GM21360 (cell line): ENCODE measurements around the gene BIN2.
"Not testable (repeated sequence)": the region's sequence is repeated elsewhere in the genome, so short reads cannot be mapped to it uniquely, and the experiment has no call there.

Experiments
- ATAC-seq: cut with Tn5 transposase; IDR thresholded peaks from one replicate; pipeline ENCODE4 v1.9.1; 2021; ENCODE audit warnings: mild to moderate bottlenecking, moderate library complexity; ENCODE audit not compliant: unreplicated experiment

BIN2 gene

DNA sequence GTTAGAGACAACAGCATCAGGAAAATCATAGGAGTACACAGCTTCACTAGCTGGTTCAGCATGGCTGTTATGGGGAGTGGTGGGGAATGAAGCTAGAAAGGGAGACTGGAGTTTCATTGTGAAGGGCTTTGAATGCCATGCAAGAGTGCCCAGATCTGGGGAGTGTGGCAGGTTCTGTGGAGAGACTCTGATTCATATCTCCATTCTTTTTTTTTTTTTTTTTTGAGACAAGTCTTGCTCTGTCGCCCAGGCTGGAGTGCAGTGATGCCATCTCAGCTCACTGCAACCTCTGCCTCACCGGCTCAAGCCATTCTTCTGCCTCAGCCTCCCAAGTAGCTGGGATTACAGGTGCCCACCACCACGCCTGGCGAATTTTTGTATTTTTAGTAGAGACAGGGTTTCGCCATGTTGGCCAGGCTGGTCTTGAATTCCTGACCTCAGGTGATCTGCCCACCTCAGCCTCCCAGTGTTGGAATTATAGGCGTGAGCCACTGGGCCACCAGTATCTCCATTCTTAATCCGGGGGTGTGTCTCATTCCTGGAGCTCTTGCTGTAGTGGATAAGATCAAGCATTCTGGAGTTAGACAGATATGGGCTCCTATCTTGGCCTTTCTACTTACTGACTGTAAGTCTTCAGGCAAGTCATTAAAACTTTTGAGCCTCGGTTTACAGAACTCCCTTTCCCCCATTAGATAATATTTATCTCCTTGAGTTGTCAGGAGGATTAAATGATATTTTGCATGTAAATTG, 5.7 kb downstream of the BIN2 start:
- ATAC-seq, result not testable (repeated sequence)

DNA sequence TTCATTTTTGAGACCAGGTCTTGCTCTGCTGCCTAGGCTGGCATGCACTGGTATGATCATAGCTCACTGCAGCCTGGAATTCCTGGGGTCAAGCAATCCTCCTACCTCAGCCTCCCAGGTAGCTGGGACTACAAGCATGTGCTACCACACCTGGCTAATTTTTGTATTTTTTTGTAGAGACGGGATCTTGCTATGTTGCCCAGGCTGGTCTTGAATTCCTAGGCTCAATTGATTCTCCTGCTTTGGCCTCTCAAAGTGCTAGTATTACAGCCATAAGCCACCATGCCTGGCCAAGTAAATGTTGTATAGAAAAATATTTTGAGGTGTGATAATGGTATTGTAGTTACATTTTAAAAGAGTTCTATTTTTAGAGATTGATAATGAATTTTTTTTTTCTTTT, 12.6 kb downstream of the BIN2 start:
- no peak for ATAC-seq

DNA sequence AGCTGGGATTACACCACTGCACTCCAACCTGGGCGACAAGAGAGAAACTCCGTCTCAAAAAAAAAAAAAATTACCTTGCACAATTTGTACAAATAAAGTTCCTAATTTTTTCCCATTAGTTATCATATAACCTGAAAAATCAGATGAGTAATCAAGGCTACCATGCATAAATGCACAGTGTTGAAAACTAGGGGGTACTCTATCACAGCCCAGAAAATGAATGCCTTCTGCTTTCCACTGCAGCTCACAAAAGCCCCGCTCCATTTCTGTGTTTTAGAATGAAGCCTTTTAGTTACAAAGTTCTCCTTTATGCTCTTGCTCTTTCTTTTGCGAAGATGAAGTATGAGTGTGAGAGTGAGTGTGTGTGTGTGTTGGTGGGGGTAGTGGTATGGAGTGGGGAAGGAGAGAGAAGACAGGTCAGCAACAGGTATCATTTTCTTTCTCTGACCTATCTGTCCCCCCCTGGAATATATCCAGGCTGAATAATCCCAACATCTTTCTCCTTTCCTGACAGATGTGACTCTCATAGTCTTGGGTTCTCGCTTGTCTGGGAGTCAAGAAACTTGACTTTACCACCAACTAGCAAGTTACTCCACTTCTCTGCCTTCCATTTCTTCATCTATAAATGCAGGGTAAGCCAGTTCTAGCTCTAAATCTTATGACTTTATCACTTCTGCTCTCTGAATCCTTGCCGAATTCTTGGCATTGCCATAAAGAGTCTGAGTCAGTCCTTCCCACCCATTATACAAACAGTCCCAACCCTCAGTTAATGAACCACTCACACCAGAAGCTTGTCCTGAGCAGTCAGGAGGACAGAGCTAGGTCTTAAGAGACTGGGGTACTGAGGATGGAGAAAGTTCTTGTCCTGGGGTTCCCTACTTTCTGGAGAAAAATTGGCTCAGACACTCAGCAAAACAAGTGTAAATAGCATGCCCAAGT, 16.1 kb downstream of the BIN2 start:
- ATAC-seq, result no peak

DNA sequence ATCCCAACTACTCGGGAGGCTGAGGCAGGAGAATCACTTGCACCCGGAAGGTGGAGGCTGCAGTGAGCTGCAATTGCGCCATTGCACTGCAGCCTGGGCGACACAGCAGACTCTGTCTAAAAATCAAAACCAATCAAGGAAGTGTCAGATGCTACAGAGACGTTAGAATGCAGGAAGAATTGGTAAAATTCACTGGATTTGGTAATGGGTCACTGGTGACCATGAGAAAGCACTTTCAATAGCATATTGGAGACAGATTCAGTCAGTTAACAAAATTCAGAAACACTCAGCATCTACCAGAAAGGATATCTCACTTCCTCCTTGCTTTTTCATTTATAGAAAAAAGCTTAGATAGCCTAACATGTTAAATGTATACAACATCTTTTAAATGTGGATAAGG, 17.5 kb downstream of the BIN2 start:
- no peak for ATAC-seq

DNA sequence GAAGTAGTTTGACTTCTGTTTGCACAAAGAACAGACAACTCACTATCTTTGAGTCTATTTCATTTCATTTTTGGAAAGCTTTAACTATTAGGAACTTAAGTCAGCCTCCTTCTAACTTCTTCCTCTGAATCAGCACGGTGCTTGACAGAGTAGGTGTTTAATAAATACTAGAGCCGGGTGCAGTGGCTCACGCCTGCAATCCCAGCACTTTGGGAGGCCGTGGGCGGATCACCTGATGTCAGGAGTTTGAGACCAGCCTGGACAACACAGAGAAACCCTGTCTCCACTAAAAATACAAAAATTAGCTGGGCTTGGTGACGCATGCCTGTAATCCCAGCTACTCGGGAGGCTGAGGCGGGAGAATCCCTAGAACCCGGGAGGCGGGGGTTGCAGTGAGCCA, 23.2 kb downstream of the BIN2 start:
- ATAC-seq, result not testable (repeated sequence)

DNA sequence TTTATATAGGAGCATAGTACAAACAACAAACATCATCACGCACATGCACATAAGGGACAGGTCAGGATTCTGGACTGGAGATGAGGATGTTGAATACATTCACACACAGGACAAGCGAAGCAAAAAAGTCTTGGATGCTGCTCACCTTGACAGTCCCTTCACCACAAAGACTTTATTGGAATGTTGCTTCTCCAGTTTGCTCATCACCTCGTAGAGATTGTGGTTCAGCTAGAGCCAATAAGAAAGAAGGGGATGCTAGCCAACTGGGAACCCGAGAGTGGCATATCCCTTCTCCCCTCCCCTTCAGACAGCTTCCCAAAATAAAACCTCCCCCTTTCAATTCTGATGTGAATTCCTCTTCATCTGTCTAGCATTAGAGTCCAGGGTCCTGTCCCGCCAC, 28.3 kb downstream of the BIN2 start:
- no peak for ATAC-seq

DNA sequence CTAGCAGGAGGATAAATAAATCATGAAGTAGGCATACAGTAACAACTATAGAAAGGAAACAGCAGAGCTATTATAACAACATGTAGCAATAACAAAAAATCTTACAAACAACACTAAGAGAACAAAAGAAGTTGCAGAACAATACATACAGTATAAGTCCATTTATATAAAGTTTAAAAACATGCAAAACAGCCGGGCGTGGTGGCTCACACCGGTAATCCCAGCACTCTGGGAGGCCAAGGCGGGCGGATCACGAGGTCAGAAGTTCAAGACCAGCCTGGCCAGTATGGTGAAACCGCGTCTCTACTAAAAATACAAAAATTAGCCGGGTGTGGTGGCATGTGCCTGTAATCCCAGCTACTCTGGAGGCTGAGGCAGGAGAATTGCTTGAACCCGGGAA, 29.9 kb downstream of the BIN2 start:
- ATAC-seq, result not testable (repeated sequence)

DNA sequence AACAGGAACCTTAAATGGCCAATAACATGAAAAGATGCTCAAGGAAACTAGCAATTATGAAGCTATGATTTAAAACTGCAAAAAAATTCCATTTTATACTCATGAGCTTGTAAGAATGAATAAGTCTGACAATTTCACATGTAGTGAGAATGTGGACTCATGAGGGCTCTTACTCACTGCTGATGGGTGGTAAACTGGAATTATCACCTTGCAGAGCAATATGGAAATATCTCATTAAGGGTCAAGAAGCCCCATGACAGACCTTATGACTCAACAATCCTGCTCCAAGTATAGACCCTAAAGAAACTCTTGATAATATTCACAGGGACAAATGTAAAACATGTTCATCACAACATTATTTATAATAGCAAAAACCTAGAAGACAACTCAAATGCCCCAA, 30.3 kb downstream of the BIN2 start:
- ATAC-seq, result no peak

DNA sequence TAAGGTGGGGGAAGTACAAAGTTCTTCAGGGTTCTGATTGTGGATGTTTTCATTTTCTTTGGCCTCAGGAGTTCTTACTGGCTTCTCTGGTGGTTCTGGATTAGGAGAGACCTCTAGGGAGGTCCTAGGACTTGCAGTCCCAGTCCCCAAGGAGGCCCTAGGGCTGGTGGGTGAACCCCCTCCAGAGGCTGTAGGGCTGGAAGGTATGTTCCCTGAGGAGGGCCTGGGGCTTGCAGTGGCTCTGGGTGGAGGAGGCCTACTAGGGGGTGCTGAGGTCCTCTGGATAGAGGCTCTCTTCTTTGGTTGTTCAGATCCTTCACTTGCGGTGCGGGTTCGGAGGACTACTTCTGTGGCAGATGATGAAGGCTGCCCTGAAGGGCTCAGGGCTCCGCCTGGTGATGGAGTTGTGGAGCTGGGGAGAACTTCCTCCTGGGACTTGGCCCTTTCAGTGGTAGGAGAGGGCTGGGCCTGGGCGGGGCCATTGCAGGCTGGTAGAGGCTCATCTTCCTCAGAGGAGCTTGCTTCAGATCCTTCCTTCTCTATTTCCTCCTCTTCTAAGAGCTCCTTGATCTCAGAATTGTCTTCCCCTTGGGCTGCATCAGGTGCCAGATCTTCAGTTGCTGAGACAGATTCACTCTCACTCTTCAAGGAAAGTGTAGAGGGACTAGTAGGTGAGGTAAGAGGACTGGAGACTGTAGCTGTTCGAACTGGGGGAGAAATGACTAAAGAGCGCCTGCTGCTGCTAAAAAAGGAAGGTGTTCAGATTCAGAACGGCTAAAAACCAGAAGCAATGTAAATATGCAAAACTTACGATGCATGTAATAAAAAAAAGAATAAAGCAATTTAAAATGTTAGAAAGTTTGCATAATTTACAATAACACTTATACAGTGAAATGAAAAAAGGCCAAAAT, 32.1 kb downstream of the BIN2 start:
- ATAC-seq, result not testable (repeated sequence)

DNA sequence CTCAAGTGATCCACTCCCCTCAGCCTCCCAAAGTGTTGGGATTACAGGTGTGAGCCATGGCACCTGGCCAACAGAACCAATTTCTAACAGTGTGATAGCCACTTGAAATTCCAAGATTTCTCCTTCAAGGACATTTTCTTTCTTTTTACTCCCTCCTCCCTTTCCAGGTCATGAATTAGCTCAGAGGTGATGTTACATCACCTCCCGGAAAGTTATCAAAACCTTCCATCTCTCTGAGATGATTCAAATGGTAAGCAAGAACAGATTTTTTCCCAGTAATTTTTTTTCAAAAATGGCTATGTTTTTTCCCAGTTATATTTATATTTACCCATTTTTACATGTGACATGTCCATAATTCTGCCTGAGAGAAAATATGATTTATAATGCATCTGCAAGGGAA, 38.1 kb downstream of the BIN2 start:
- no peak for ATAC-seq

DNA sequence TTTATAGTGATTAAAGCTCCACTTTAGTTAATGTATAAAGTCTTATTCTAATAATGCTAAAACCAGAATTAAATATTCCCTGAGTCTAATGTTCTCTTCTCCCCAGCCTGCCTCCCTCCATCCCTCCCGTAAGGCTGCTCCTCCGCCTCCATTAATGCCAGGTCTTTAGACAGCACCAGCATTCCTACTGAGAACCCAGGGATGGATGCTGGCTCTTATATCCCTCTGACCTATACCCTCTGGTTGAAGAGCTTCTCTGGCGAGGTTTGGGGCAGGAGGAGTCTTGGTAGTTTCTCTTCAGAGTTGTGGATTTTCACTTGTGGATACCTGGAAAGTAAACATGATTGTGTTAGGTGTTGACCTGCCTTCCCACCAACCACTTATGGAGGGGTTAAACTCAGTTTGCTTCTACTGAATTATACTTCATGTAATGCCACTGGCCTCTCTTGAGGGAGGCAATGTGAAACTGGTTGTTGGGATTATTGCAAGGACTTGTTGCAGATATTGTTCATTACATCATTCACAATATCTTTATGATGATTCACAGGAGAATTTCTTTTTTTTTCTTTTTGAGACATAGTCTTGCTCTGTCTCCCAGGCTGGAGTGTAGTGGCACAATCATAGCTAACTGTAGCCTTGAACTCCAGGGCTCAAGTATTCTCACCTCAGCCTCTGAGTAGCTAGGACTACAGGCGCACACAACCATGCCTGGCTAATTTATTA, 42.6 kb downstream of the BIN2 start:
- no peak for ATAC-seq

DNA sequence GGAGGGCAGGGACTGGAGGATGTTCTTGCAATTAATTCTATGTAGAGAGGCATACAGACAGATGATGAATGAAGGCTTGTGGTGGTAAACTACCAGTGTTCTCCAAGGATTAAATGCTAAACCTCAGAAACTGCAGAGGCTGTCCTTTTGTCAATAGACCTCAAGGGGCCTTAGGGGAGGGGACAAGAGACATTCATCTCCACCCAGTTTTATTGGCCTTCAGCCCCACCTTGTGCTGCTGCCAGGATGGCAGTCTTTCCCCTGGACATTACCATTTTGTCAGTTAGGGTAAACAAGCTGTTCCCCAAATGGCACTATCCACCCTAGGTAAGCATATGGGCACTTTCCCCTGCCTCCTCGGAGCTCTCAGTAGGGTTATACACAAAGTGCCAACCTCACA, 48.9 kb downstream of the BIN2 start:
- no peak for ATAC-seq

DNA sequence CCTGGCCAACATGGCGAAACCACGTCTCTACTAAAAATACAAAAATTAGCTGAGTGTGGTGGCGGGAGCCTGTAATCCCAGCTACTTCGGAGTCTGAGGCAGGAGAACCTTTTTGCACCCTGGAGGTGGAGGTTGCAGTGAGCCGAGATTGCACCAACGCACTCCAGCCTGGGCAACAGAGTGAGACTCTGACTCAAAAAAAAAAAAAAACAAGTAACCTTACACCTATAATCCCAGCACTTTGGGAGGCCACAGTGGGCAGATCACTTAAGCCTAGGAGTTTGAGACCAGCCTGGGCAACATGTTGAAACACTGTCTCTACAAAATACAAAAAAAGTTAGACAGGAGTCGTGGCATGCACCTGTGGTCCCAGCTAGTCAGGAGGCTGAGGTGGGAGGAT, 51.2 kb downstream of the BIN2 start:
- not testable (repeated sequence) for ATAC-seq

DNA sequence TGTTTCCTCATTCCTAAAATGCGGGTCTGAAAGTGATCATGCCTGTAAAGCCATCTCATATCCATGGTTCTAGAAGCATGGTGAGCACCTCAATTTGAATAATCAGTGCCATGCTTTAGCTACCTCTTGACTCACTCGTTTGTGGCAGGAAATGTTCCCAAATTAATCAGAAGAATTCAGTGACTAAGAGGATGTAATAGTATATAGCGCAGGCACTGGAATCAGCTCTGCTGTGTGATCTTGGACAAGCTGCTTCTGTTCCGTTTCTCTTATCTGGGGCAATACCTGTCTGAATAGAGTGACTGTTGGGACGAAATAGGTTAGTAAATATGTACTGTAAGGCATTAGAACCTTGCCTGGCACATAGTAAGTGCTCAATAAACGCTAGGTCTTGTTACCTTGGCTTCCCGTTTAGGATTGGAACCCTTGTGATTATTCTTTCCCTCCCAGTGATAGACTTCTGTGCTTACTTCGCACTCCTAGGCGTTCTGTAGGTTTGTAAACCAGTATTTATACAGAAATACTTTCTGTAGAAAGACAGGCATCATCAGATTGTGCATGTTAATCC, 52.9 kb downstream of the BIN2 start:
- no peak for ATAC-seq

DNA sequence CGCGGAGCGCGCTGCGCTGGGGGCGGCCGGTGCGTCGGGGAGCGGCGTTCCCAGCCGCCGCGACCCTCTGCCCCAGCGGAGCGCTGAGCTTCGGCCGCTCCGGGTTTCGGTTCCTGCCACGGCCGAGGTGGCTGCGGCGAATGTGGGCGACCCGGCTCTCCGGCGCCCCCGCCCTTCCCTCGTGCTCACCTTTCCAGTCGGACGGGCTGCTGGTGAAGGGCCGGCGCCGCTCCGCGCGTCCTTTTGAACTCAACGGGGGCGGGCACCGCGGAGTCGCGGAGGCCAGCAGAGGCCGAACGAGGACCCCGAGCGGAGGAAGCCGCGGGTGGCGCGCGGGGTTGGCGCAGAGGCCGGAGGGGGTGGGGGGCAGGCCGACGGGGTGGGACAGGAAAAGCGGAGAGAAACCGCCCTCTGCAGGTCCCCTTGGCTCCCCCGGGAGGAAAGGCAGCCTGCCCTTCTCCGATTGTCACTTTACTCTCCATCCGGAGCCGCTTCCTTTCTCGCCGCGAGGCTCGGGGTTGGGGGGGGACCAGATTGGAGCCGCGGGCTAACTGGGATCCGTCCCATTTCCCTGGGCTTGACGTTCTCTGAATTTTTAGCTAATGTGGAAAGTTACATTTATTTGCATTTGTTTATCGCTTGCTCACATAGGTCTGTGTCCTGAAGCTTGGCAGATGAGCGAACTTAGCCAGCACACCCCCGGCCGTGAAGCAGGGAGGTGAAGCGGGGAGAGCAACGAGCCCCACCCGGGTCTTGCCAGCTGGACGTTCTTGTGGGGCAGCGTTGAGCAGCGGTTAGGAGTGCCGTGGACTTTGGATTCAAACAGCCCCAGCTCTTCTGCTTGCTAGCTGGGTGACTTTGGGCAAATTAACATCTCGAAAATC, 53.7 kb downstream of the BIN2 start, which contains the start of gene SMAGP:
Gene SMAGP, minus strand, starts transcription at position 349 of the 884 bp plus-strand sequence. CDS start 1,137 bp downstream, outside the sequence.
- ATAC-seq, result peak; percentile 65

DNA sequence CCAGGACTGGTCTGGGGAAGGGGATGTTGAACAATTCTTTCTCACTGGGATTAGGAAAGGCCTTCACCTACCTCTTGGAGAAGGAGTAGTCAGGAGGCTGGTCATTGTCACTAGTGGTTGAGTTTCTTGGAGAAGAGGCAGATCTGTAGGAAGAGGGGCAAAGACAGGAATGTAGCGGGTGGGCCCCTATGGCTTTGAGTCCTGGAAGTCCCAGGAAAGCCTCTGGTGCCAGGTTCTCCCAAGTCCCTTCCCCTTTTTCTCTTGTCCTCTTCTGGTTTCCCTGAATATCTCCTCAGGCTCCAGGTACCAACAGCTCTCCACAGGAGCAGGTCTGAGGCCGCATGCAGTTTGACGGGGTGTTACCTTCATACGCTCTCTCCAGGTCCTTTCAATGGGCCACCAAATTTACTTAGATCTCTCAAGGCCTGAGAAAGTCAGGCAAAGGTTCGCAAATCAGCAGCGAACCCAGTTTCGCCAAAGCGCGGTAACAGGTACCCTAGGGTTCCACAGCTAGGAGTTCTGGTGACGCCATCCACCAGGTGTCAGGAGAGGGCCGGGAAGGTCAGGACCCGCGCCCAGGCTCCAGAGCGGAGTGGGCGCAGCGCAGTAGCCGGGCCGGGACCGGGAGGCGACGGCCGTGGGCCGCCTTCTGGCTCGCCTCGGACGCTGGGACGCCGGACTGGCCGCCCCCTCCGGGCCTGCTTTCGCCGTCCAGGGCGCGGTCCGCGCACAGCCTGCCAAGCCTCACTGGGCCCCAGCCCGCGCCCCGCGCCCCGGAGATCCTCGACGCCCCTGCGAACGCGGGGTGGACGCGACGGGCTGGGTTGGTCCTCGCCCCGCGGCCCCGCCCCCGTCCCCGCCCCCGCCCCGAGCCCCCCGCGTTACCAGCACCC, 54.6 kb downstream of the BIN2 start:
- peak; percentile 18 for ATAC-seq

DNA sequence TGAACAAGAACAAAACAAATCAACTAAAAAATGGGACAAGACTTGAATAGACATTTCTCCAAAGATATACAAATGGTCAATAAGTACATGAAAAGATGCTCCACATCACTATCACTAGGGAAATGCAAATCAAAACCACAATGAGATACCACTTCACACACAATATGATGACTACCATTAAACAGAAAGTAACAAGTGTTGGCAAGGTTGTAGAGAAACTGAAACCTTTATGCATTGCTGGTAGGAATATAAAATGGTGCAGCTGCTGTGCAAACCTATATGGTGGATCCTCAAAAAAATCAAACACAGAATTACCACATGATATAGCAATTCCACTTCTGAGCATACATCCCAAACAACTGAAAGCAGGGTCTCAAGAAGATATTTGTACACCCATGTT, 59.0 kb downstream of the BIN2 start:
- no peak for ATAC-seq

DNA sequence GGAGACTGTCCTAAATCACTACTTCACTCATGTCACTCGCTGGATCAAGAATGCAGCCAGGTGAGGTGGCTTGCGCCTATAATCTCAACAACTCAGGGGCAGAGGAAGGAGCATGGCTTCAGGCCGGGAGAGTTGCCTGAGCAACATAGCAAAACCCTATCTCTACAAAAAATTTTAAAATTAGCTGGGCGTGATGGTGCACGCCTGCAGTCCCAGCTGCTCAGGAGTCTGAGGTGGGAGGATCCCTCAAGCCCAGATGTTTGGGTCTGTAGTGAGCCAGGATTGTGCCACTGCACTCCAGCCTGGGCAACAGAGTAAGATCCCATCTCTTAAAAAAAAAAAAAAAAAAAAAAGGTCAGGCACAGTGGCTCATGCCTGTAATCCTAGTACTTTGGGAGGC, 59.7 kb downstream of the BIN2 start:
- ATAC-seq, result no peak
